ENCODE measurements around the gene SLC9B1. TPM values are rescaled to one million over a fixed set of nuclear protein-coding genes. Genes with fewer than 3 reads are reported as not detected.
"Not testable (repeated sequence)": the region's sequence is repeated elsewhere in the genome, so short reads cannot be mapped to it uniquely, and the experiment has no call there.

The SLC9B1 gene
- total RNA-seq, 1 donor from 2014 or later = 0.41 TPM

DNA sequence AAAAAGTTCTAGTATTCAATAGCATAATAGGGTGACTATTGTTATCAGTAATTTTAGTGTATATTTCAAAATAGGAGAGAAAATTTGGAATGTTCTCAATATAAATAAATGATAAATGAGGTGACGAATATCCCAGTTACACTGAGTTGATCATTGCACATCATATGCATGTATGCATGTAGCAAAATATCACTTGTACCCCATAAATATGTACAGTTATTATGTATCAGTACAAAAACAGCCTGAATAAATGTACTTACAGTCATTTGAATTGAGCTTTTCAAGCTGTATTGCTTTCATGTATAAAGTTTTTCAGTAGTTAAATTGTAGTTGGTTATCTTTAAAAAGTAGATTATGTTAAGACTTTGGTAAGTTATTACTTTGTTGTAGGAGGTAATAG, 138.2 kb downstream of the SLC9B1 start:
- DNase-seq (ENCODE audit: extremely low read depth, low read depth, low spot score) = no peak

DNA sequence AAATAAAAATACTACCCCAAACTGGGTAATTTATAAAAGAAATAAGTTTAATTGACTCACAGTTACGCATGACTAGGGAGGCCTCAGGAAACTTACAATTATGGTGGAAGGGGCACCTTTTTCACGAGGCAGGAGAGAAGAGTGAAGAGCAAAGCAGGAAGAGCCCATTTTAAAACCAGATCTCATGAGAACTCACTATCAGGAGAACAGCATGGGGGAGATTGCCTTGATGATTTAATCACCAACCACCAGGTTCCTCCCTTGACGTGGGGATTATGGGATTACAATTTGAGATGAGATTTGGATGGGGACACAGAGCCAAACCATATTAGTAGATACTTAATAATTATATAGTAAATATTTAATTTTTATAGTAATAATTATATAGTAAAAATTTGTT, 140.6 kb downstream of the SLC9B1 start:
- no peak for DNase-seq (ENCODE audit: extremely low read depth, low read depth, low spot score)

DNA sequence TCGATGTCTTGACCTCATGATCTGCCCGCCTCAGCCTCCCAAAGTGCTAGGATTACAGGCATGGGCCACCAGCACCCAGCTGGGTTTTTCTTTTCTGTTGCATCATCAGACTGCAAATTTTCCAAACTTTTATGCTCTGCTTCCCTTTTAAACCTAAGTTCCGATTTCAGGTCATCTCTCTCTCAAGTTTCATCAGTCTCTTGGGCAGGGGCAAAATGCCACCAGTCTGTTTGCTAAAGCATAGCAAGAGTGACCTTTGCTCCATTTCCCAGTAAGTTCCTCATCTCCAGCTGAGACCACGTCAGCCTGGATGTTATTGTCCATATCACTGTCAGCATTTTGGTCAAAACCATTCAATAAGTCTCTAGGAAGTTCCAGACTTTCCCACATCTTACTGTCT, 141.2 kb downstream of the SLC9B1 start:
- DNase-seq (ENCODE audit: extremely low read depth, low read depth, low spot score) = not testable (repeated sequence)

DNA sequence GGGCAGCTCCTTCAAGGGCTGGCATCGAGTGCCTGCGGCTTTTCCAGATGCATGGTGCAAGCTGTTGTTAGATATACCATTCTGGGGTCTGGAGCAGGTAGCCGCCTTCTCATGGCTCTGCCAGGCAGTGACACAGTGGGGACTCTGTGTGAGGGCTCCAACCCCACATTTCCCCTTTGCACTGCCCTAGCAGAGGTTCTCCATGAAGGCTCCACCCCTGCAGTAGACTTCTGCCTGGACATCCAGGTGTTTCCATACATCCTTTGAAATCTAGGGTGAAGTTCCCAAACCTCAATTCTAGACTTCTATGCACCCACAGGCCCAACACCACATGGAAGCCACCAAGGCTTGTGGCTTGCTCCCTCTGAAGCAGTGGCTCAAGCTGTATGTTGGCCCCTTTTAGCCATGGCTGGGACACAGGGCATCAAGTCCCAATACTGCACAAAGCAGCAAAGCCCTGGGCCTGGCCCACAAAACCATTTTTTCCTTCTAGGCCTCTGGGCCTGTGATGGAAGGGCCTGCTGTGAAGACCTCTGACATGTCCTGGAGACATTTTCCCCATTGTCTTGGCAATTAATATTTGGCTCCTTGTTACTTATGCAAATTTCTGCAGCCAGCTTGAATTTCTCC, 141.9 kb downstream of the SLC9B1 start:
- not testable (repeated sequence) for DNase-seq (ENCODE audit: extremely low read depth, low read depth, low spot score)

DNA sequence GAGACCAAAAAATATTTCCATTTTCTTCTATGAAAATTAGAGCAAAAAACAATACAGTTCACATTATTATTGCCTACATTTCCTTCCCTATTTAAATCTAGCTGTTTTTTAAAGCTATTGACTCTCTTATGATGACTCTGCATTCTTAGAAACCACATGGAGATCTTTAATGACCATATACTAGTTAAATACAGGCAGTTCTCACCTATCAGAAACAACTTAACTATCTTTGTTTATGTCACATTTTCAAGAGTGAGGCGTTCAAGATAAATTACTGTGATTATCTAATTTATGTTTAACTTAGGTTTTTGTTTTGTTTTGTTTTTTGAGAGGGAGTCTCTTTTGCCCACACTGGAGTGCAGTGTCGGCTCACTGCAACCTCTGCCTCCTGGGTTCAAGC, 147.7 kb downstream of the SLC9B1 start:
- DNase-seq (ENCODE audit: extremely low read depth, low read depth, low spot score) = no peak

DNA sequence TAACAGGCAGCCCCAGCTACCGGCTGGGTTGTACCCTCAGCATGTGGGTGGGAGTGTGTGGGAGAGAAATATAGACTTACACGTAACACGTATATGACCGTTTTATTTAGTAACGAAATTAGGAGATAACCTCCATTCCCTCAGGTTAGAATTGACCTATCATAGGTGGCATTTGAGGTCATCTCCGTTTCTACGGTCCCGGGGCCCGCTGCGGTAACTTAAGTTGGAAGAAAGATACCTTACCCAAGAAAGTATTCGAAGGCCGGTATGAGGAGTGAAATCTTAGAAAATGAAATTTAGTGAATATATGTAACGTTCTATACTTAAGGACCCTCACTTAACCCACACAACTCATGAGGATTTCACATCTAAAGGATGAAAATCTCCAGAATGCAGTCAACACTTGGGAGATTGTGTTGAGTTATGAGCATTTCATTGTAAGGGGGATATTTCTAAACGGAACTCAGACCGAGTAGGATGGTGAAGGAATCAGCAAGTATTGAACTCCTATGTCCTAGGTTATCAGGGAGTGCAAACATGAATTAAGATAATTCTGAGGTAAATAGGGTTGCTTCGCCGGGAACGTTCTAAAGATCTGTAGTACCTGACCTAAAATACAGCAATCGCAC, 149.8 kb downstream of the SLC9B1 start:
- DNase-seq (ENCODE audit: extremely low read depth, low read depth, low spot score) = peak; percentile 16

DNA sequence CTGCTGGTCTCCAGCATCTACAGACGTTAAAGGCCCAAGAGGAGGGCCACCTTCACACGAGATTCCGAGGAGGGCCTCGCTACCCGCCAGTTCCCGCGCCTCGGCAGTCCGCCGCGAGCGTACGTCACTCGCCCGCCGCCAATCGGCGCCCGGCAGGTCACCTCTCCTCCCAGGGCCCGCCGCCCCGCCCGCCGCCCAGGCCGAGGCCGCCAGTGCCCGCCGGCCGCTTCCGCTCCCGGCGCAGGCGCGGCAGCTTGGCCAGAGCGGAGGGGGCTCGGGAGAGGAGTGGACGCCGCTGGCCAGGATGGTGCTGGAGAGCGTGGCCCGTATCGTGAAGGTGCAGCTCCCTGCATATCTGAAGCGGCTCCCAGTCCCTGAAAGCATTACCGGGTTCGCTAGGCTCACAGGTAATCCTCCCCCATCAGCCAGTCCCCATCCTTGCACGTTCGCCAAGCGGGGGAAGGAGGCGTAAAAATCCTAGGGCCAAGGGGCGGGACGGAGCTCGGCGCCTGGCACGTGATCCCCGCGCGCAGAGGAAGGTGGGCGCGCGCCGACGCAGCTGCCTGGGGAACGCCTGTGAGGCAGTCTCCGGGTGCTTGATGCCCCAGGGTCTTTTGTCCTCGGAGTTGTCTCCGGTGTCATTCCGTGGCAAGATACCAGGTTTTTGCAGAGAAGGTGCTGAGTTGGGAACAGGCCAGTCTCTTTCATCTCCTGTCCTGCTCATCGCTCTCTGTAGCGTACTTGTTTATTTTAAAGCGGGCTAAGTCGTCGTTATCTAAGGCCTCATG, 150.5 kb downstream of the SLC9B1 start, which contains the start of gene CISD2:
CISD2 (plus strand) TSS at position 212 of the 788 bp plus-strand sequence; CDS start at position 305, 93 bp downstream.
- peak; percentile 60 for DNase-seq (ENCODE audit: extremely low read depth, low read depth, low spot score)

DNA sequence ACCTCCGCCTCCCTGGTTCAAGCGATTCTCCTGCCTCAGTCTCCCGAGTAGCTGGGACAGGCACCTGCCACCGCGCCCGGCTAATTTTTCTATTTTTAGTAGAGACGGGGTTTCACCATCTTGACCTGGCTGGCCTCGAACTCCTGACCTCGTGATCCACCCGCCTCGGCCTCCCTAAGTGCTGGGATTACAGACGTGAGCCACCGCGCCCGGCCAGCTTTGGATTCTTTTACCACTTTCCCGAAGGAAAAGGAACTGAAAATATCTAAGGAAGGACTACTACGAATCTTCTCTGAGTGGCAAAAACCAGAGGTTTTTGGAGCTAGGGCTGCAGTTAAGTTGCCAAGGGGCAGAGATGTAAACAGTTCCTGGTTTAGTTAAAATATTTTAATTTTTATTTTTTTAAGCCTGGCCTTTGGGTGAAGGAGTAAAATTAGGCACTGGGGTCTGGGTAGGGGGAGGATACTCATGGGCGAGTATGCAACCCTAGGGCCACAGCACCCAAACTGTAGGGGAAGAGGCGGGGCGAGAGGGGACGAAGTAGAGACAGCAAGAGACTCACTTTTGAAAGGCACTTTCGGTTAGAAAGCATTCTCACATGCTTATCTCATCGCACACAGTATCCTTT, 151.2 kb downstream of the SLC9B1 start:
- DNase-seq (ENCODE audit: extremely low read depth, low read depth, low spot score) = no peak

DNA sequence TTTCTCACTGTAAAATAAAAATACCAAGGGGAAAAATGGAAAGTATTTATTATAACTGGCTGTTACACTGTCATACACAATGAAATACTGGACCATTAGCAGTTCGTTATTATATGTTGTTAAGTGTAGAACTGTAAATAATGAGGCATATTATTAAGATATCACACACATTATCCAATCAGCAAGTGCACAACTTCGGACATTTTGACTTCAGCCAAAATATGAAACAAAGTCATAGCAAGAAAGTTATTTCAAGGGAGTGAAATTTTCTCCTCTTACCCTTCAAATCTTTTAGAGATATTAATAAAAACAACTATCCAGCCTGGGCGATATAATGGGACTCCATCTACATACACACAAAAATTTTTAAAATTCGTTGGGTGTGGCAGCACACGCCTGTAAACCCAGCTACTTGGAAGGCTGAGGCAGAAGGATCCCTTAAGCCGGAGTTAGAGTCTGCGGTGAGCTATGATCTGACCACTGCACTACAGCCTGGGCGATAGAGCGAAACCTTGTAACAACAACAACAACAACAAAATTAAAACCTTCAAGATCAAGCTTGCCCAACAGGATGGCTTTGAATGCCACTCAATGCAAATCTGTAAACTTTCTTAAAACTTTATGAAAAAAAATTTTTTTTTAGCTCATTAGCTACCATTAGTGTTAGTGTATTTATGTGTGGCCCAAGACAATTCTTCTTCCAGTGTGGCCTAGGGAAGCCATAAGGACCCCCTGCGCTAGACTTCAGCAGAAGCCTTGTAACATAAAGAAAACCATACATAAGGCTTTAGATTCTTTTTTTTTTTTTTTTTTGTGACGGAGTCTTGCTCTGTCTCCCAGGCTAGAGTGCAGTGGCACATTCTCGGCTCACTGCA, 152.0 kb downstream of the SLC9B1 start:
- DNase-seq (ENCODE audit: extremely low read depth, low read depth, low spot score) = no peak

DNA sequence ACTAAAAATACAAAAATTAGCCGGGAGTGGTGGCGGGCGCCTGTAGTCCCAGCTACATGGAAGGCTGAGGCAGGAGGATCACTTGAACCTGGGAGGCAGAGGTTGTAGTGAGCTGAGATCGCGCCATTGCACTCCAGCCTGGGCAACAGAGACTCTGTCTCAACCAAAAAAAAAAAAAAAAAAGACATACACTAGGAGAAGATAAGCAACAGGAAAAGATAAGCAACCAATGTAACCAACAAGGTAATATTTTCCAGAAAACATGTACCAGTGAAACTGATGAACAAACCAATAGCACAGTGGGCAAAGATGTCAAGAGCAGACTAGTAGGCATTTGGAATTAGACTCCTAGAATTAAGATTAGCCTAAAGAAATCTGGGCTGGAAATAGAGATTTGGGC, 154.2 kb downstream of the SLC9B1 start:
- not testable (repeated sequence) for DNase-seq (ENCODE audit: extremely low read depth, low read depth, low spot score)

DNA sequence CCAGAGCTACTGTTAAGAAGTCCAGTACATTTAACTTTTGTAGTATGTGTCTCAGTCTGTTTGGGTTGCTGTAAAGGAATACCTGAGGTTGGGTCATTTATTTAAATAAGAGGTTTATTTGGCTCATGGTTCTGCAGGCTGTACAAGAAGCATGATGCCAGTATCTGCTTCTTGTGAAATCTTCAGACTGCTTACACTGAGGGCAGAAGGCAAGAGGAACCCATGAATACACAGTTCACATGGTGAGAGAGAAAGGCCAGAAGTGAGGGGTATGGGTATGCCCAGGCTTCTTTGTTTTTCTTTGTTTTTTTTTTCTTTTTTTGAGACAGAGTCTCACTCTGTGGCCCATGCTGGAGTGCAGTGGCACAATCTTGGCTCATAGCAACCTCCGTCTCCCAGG, 156.8 kb downstream of the SLC9B1 start:
- no peak for DNase-seq (ENCODE audit: extremely low read depth, low read depth, low spot score)

DNA sequence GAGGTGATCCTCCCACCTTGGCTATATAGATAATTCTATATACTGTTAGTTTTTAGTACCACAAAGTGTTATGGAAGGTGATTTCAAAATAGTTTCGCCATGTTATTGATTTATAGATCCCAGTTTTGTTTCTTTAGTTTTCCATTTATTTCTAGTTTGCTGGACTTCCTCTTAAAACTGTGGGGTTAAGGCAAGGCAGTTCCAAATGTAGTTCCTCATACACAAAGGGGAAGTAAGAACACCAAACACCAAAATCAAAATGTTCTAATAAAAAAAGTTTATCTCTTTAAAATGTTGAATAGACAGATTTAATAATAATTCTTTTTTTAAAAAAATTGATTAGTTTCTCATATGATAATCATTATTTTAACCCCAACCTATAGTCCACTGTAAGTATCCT, 157.5 kb downstream of the SLC9B1 start:
- DNase-seq (ENCODE audit: extremely low read depth, low read depth, low spot score) = no peak

DNA sequence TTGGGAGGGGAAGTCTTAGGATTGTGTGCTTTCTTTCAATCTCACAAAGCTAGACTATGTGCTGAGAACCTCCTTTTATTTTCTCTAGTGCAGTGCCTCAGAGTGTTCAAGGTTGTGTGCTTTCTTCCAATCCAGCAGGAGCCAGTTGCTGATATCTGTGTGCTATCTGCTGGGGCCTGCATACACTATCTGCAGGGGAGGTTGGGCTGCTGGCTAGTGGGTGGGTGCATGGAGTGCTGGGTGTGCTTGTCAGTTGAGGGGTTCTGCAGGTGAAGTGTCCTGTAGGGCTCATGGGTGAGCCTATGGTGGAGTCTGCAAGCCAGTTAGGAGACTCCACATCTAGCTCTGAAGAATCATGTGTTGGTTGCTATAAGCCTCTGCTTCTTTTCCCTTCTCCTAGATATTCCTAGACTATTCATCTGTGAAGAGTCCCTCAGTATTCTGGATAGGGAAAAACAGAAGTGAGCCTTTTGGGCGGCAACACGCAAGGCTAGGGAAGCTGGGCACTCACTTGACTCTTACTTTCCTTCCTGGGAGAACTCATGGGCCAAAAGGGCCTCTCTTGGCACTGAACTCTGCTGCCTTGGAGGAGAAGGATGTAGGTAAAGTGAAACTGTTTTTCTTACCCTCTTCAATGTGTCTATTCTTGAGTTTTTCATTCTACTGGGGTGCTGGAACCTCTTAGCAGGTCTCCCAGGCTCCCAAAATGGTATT, 158.7 kb downstream of the SLC9B1 start:
- no peak for DNase-seq (ENCODE audit: extremely low read depth, low read depth, low spot score)

DNA sequence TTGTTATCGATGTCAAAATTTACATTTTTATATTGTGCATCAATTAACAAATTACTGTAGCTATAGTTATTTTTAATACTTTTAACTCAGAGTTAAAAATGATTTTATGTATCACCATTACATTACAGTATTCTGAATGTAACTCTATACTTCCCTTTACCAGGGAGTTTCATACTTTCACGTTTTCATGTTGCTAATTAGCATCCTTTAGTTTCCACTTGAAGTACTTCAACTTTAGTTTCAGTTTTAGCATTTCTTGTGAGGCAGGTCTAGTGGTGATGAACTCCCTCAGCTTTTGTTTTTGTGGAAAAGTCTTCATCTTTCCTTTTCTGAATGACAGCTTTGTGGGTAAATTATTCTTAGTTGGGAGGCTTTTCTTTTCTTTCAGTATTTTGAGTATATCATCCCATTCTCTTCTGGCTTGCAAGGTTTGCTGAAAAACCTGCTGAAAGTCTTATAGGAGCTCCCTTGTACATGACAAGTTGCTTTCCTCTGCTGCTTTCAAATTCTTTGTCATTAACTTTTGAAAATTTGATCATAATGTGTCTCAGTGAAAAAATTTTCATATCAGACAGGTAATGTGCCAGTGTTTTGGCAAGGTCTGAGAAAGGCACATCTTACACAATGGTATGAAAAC, 160.6 kb downstream of the SLC9B1 start:
- no peak for DNase-seq (ENCODE audit: extremely low read depth, low read depth, low spot score)

Other genes with a start within 250 kb of the SLC9B1 start
- 319 and 344 TPM in 2 replicates for gene UBE2D3, start 192.2 kb downstream of the SLC9B1 start, total RNA-seq
- 12.8 and 14.3 TPM in 2 replicates for gene CISD2, start 150.7 kb downstream of the SLC9B1 start, total RNA-seq
- gene SLC9B2, start 57.1 kb upstream of the SLC9B1 start, total RNA-seq = 17.3 and 18.8 TPM in 2 replicates
- gene BDH2, start 80.1 kb upstream of the SLC9B1 start, total RNA-seq = 35.7 and 42.6 TPM in 2 replicates
- 3.9 and 8.1 TPM in 2 replicates for gene CENPE, start 178.6 kb upstream of the SLC9B1 start, total RNA-seq

Data from glomerular endothelial cell (primary cell).